Neural crest cell (in vitro differentiated cells): ENCODE results near the gene MBTPS1. TPM values are rescaled to one million over a fixed set of nuclear protein-coding genes. Genes with fewer than 3 reads are reported as not detected.

Experiments used
- DNase-seq: peaks from one replicate; pipeline ENCODE4 v3.0.0; 2021; ENCODE audit warnings: low read depth, mixed read lengths, low spot score
- H3K27ac Mint-ChIP-seq: one replicate; pipeline ENCODE4 v1.8.0; 2021; ENCODE audit warnings: mild to moderate bottlenecking, mixed read lengths; ENCODE audit not compliant: unreplicated experiment
- H3K27me3 Mint-ChIP-seq: 2 replicates; pipeline ENCODE4 v1.8.0; 2021; ENCODE audit warnings: low read depth, mild to moderate bottlenecking, mixed read lengths
- H3K36me3 Mint-ChIP-seq: 2 replicates; pipeline ENCODE4 v1.8.0; 2021; ENCODE audit warnings: low read depth, mild to moderate bottlenecking, mixed read lengths
- H3K4me1 Mint-ChIP-seq: 2 replicates; pipeline ENCODE4 v1.8.0; 2021; ENCODE audit warnings: mixed read lengths
- H3K4me3 Mint-ChIP-seq: one replicate; pipeline ENCODE4 v1.8.0; 2021; ENCODE audit warnings: mild to moderate bottlenecking, mixed read lengths
- H3K9me3 Mint-ChIP-seq: 2 replicates; pipeline ENCODE4 v1.8.0; 2021; ENCODE audit warnings: mixed read lengths
- total RNA-seq: library from RNA; stranded (reverse); gene quantifications from 2 replicates; pipeline ENCODE4 v1.2.1, GENCODE V29; 2021
- TF ChIP-seq, protein P1 (sequence below): fragments of 200-600 bp; sonication (generic); conservative IDR thresholded peaks from 2 replicates; pipeline ENCODE4 v1.5.0; 2021; ENCODE audit warnings: antibody characterized with exemption, mild to moderate bottlenecking

Gene MBTPS1
- total RNA-seq, 1 donor from 2014 or later = 59.0 TPM

GRCh38 chr16:84159007-84159406 lies 42.3 kb upstream of the MBTPS1 start:
- Mint-ChIP-seq H3K27me3 (peaks cover 16% of the 10 kb centered on the region), H3K36me3 (no peaks in the 10 kb centered on the region), H3K4me1 (no peaks in the 10 kb centered on the region), H3K27ac (no peak overlapping the region), H3K9me3 (no peaks in the 10 kb centered on the region), H3K4me3 (no peak overlapping the region)
- TF ChIP-seq, protein P1, sequence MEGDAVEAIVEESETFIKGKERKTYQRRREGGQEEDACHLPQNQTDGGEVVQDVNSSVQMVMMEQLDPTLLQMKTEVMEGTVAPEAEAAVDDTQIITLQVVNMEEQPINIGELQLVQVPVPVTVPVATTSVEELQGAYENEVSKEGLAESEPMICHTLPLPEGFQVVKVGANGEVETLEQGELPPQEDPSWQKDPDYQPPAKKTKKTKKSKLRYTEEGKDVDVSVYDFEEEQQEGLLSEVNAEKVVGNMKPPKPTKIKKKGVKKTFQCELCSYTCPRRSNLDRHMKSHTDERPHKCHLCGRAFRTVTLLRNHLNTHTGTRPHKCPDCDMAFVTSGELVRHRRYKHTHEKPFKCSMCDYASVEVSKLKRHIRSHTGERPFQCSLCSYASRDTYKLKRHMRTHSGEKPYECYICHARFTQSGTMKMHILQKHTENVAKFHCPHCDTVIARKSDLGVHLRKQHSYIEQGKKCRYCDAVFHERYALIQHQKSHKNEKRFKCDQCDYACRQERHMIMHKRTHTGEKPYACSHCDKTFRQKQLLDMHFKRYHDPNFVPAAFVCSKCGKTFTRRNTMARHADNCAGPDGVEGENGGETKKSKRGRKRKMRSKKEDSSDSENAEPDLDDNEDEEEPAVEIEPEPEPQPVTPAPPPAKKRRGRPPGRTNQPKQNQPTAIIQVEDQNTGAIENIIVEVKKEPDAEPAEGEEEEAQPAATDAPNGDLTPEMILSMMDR = no peak
- DNase-seq = no peak

GRCh38 chr16:84156342-84156784 lies 39.6 kb upstream of the MBTPS1 start:
- no peaks in the 10 kb centered on the region for H3K4me1 Mint-ChIP-seq
- H3K27me3 Mint-ChIP-seq = peaks cover 14% of the 10 kb centered on the region
- no peaks in the 10 kb centered on the region for H3K9me3 Mint-ChIP-seq
- no peaks in the 10 kb centered on the region for H3K36me3 Mint-ChIP-seq
- H3K4me3 Mint-ChIP-seq = no peak overlapping the region
- TF ChIP-seq, protein P1 = peak; percentile 19
- no peak overlapping the region for H3K27ac Mint-ChIP-seq
- DNase-seq = no peak

GRCh38 chr16:84155771-84156170 lies 39.0 kb upstream of the MBTPS1 start:
- Mint-ChIP-seq H3K4me1 (peaks cover 6% of the 10 kb centered on the region), H3K36me3 (no peaks in the 10 kb centered on the region), H3K27ac (no peak overlapping the region), H3K27me3 (peaks cover 20% of the 10 kb centered on the region), H3K4me3 (no peak overlapping the region), H3K9me3 (no peaks in the 10 kb centered on the region)
- DNase-seq = no peak
- TF ChIP-seq, protein P1 = no peak

DNA sequence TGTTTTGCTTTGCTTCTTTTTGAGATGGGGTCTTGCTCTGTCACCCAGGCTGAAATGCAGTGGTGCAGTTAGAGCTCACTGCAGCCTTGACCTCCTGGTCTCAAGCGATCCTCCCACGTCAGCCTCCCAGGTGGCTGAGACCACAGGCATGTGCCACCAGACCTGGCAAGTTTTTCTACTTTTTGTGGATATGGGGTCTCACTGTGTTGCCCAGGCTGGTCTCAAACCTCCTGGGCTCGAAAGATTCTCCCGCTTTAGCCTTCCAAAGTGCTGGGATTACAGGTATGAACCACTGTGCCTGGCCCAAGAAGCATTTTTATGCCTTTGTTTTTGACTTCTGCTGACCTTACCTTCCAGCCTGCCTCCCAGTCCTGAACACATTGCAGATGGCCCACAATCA lies 38.5 kb upstream of the MBTPS1 start:
- Mint-ChIP-seq H3K4me1 (peaks cover 6% of the 10 kb centered on the region), H3K27ac (no peak overlapping the region), H3K36me3 (no peaks in the 10 kb centered on the region), H3K27me3 (peaks cover 22% of the 10 kb centered on the region), H3K4me3 (no peak overlapping the region), H3K9me3 (no peaks in the 10 kb centered on the region)
- TF ChIP-seq, protein P1 = no peak
- DNase-seq = no peak

DNA sequence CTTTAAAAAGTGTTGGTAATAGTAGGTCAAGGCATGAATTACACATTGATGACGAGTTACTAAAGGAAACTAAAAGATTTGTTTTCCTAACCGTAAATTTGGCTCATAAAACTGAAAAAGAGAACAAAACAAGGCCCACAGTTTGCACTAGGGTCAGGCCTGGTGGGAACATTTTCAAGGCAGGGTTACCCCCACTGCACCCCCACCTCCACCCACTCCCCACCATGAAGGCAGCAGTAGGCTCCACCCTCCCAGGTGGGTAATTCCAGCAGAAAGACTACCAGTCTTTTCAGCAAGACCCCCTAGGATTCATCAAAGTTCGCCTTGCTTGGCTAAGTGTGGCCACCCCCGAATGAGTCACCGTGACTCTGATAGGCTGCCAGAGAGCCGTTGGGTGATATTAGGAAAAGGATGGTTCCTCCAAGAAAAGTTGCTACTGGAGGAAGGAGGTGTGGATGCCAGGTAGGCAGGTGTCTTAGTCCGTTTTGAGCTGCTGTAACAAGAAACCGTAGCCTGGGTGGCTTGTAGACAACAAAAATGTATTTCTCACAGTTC lies 37.0 kb upstream of the MBTPS1 start:
- Mint-ChIP-seq H3K36me3 (no peaks in the 10 kb centered on the region), H3K27ac (no peak overlapping the region), H3K4me1 (peaks cover 6% of the 10 kb centered on the region), H3K9me3 (no peaks in the 10 kb centered on the region), H3K27me3 (peaks cover 21% of the 10 kb centered on the region), H3K4me3 (no peak overlapping the region)
- TF ChIP-seq, protein P1 = no peak
- no peak for DNase-seq

DNA sequence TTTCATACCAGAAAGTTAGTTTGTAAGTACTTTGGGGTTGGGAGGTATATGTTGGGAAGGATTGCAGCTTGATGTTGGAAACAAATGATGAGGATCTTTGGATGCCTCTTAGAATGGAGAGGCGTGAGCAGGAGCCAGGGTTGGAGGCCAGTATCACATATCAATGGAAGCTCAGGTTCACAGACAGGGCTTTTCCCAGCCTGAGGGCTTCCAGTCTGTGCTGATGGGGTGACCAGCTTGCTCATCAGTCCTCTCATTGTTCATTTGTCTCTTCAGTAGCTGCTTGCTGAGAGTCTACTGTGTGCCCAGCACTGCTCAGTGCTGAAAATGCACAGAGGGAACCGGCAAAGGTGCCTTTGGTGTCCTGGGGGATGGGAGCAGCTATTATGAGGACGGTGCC lies 34.2 kb upstream of the MBTPS1 start:
- H3K27me3 Mint-ChIP-seq = peaks cover 38% of the 10 kb centered on the region
- H3K4me3 Mint-ChIP-seq = no peak overlapping the region
- no peaks in the 10 kb centered on the region for H3K36me3 Mint-ChIP-seq
- H3K9me3 Mint-ChIP-seq = no peaks in the 10 kb centered on the region
- peaks cover 6% of the 10 kb centered on the region for H3K4me1 Mint-ChIP-seq
- H3K27ac Mint-ChIP-seq = no peak overlapping the region
- DNase-seq = no peak
- TF ChIP-seq, protein P1 = no peak
